ENCODE data around the gene TMEM141.

TMEM141 gene

GRCh38 chr9:136842380-136842948 is 51.3 kb downstream of the TMEM141 start, which contains the start of gene AJM1:
AJM1 (plus strand) TSS chr9:136842478; CDS start chr9:136844415, 1,937 bp downstream.
- FAIRE-seq: peak; percentile 80
- peak; percentile 66 for DNase-seq (ENCODE audit: insufficient read length, low spot score)

All from HTR-8/SVneo (cell line).